RWPE2 (cell line): ENCODE results near the gene OFD1.

Experiments
- ATAC-seq: fragments of 200-7000 bp; cut with Tn5 transposase; 3 replicates; pipeline ENCODE4 v1.9.1; 2021; ENCODE audit warnings: low read depth
- DNase-seq: peaks from one replicate; pipeline ENCODE4 v3.0.0-alpha.2; 2020; ENCODE audit warnings: low spot score
- H3K27ac ChIP-seq: fragments of 450-650 bp; 2 replicates; pipeline ENCODE4 v1.5.1; 2017; ENCODE audit warnings: mild to moderate bottlenecking; ENCODE audit not compliant: poor library complexity, severe bottlenecking
- H3K27me3 ChIP-seq: fragments of 250-450 bp; sonication (Bioruptor Pico); 2 replicates; pipeline ENCODE4 v1.5.1; 2021; ENCODE audit warnings: mild to moderate bottlenecking, moderate library complexity; ENCODE audit not compliant: insufficient read depth, poor library complexity, severe bottlenecking
- H3K36me3 ChIP-seq: fragments of 250-450 bp; sonication (Bioruptor Pico); 2 replicates; pipeline ENCODE4 v1.5.1; 2020; ENCODE audit warnings: low read depth, mild to moderate bottlenecking, moderate library complexity
- H3K4me1 ChIP-seq: fragments of 250-450 bp; sonication (Bioruptor Pico); 2 replicates; pipeline ENCODE4 v1.5.1; 2021; ENCODE audit warnings: mild to moderate bottlenecking, moderate library complexity; ENCODE audit not compliant: insufficient read depth, poor library complexity, severe bottlenecking
- H3K4me3 ChIP-seq: fragments of 250-450 bp; sonication (Bioruptor Pico); 2 replicates; pipeline ENCODE4 v1.5.1; 2021; ENCODE audit warnings: mild to moderate bottlenecking, moderate library complexity; ENCODE audit not compliant: severe bottlenecking
- H3K9me3 ChIP-seq: fragments of 250-450 bp; sonication (Bioruptor Pico); 2 replicates; pipeline ENCODE4 v1.5.1; 2021; ENCODE audit warnings: mild to moderate bottlenecking, moderate library complexity; ENCODE audit not compliant: severe bottlenecking
- CTCF ChIP-seq: fragments of 450-650 bp; IDR thresholded peaks from one replicate; pipeline ENCODE4 v1.5.1; 2017; ENCODE audit warnings: mild to moderate bottlenecking, moderate library complexity; ENCODE audit not compliant: poor library complexity, severe bottlenecking

OFD1 gene

GRCh38 chrX:13716905-13717304, 17.6 kb upstream of the OFD1 start:
- TF ChIP-seq CTCF = no peak
- Histone ChIP-seq H3K27ac (no peak overlapping the region), H3K4me3 (no peak overlapping the region), H3K27me3 (no peaks in the 10 kb centered on the region), H3K36me3 (peaks cover 10% of the 10 kb centered on the region), H3K9me3 (no peaks in the 10 kb centered on the region), H3K4me1 (no peaks in the 10 kb centered on the region)
- DNase-seq (no peak), ATAC-seq (no peak)

DNA sequence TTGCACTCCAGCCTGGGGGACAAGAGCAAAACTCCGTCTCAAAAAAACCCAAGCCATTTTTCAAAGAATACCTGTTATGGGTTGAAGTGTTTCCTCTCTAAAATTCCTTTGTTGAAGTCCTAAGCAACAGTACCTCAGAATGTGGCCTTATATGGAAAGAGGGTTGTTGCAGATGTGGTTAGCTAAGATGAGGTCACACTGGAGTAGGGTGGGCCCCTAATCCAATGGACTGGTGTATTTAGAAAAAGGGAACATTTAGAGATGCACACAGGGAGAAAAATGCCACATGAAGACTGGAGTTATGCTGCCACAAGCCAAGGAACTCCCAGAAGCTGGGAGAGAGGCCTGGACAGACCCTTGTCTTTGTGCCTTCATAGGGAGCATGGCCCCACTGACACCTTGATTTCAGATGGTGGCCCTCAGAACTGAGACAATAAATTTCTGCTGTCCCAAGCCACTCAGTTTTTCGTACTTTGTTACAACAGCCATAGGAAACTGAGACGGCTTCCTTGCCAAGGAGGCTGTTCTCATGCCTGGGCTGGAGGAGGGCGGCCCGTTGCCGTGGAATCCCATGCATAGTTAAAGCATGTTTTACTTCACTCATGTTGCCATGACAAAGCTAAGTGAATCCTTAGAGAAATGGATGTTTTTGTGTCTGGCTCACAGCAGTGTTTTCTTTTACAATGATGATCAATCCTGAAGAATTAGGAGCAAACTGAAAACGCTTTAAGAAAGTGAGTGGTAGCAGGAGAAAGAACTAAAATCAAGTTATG, 16.7 kb upstream of the OFD1 start:
- DNase-seq = no peak
- H3K9me3 ChIP-seq = no peaks in the 10 kb centered on the region
- H3K4me3 ChIP-seq = no peak overlapping the region
- H3K4me1 ChIP-seq = no peaks in the 10 kb centered on the region
- no peak for TF ChIP-seq CTCF
- peaks cover 10% of the 10 kb centered on the region for H3K36me3 ChIP-seq
- H3K27me3 ChIP-seq = no peaks in the 10 kb centered on the region
- no peak overlapping the region for H3K27ac ChIP-seq
- ATAC-seq = no peak

- no peak overlapping the region for H3K4me3 ChIP-seq
- no peak overlapping the region for H3K27ac ChIP-seq
- no peaks in the 10 kb centered on the region for H3K4me1 ChIP-seq
- no peaks in the 10 kb centered on the region for H3K9me3 ChIP-seq
- peaks cover 10% of the 10 kb centered on the region for H3K36me3 ChIP-seq
- no peaks in the 10 kb centered on the region for H3K27me3 ChIP-seq
- TF ChIP-seq CTCF = no peak
- DNase-seq (no peak), ATAC-seq (no peak)
These were observed 15.2 kb upstream of the OFD1 start for GRCh38 chrX:13719192-13719856.

GRCh38 chrX:13721371-13721770, 13.2 kb upstream of the OFD1 start:
- Histone ChIP-seq H3K9me3 (no peaks in the 10 kb centered on the region), H3K27ac (no peak overlapping the region), H3K27me3 (no peaks in the 10 kb centered on the region), H3K4me1 (no peaks in the 10 kb centered on the region), H3K36me3 (peaks cover 2% of the 10 kb centered on the region), H3K4me3 (no peak overlapping the region)
- TF ChIP-seq CTCF = no peak
- ATAC-seq (no peak), DNase-seq (no peak)
